GM12864 (cell line): ENCODE data around the gene GGT6.

Experiments used
- DNase-seq: peaks from one replicate; pipeline ENCODE4 v3.0.0-alpha.2; 2011; ENCODE audit warnings: low read depth
- H3K4me3 ChIP-seq: 2 replicates; pipeline ENCODE4 v1.5.1; 2011; ENCODE audit warnings: mild to moderate bottlenecking, low read depth, low read length, control low read depth
- TF ChIP-seq, protein P1 (sequence below): IDR thresholded peaks from 2 replicates; pipeline ENCODE4 v1.5.1; 2011; ENCODE audit warnings: low read depth, mild to moderate bottlenecking, moderate library complexity, low read length, control low read depth, inconsistent platforms; ENCODE audit errors: missing control alignments

Gene GGT6

GRCh38 chr17:4574448-4575045, 14.2 kb upstream of the GGT6 start:
- TF ChIP-seq, protein P1, sequence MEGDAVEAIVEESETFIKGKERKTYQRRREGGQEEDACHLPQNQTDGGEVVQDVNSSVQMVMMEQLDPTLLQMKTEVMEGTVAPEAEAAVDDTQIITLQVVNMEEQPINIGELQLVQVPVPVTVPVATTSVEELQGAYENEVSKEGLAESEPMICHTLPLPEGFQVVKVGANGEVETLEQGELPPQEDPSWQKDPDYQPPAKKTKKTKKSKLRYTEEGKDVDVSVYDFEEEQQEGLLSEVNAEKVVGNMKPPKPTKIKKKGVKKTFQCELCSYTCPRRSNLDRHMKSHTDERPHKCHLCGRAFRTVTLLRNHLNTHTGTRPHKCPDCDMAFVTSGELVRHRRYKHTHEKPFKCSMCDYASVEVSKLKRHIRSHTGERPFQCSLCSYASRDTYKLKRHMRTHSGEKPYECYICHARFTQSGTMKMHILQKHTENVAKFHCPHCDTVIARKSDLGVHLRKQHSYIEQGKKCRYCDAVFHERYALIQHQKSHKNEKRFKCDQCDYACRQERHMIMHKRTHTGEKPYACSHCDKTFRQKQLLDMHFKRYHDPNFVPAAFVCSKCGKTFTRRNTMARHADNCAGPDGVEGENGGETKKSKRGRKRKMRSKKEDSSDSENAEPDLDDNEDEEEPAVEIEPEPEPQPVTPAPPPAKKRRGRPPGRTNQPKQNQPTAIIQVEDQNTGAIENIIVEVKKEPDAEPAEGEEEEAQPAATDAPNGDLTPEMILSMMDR, result no peak
- DNase-seq, result no peak
- H3K4me3 ChIP-seq, result no peak overlapping the region

GRCh38 chr17:4573669-4574068, 13.3 kb upstream of the GGT6 start:
- no peak overlapping the region for H3K4me3 ChIP-seq
- TF ChIP-seq, protein P1, result no peak
- no peak for DNase-seq

- no peak for DNase-seq
- no peak overlapping the region for H3K4me3 ChIP-seq
- TF ChIP-seq, protein P1, result no peak
Measured at GRCh38 chr17:4573115-4573514, 12.7 kb upstream of the GGT6 start.

GRCh38 chr17:4572131-4572530, 11.8 kb upstream of the GGT6 start:
- H3K4me3 ChIP-seq, result no peak overlapping the region
- no peak for DNase-seq
- TF ChIP-seq, protein P1, result no peak

GRCh38 chr17:4569591-4569990, 9.2 kb upstream of the GGT6 start:
- DNase-seq, result no peak
- H3K4me3 ChIP-seq, result no peak overlapping the region
- TF ChIP-seq, protein P1, result no peak

DNA sequence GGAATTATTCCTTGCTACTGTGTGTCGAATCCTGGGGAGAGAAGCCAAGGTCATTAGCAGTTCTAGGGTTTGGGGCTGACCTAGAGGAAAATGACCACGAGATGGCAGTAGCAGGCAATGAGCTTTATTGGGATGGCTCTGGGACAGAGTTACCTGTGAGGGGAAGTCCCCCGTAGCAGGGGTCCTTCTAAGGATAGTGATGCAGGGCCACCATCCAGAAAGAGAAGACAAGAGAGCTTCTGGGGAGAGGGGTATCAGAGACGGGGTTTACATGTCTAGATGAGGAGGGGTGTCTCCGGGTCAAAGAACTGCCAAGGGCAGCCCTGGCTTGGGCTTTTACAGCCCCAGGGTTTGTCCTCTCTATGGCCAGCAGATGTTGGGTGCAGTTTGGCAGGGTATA, 6.4 kb upstream of the GGT6 start:
- DNase-seq, result no peak
- no peak overlapping the region for H3K4me3 ChIP-seq
- TF ChIP-seq, protein P1, result peak; percentile 74

DNA sequence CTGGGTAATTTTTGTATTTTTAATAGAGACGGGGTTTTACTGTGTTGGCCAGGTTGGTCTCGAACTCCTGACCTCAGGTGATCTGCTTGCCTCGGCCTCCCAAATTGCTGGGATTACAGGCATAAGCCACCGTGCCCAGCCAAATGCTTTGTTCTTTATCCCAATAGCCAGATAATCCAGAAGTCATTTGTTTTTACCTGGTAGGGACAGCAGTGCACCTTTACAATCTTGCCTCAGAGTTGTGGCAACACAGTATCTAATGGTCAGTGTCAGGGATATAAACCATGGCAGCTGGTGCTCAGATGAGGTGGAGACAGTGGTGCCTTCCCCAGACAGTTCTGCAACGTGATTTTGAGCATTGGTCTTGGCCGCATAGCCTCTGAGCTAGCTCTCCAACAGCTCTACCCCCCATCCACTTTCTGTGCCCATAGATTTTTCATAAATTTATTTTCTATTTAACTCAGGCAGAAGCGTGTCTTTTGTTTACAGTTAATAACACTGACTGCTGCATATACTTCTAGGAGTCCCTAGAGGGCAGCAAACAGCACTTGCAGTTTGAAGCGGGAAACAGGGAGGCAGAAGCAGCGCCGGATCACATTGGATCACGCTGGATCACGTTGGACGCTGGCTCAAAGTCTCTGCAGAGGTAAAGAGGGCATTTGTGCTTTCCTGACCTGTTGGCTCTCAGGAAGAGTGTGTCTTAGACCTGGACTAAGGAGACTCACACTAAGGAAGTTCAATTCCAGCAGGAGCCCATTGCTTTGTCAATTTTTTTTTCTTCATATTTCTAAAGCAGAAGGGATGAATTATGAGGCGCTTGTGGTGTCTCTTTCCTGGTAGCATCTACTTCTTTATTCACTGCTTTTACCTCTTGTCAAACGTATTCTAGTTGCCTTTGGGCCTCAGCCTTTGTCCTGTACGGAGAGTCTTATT, 5.1 kb upstream of the GGT6 start:
- H3K4me3 ChIP-seq, result no peak overlapping the region
- DNase-seq, result peak; percentile 46
- TF ChIP-seq, protein P1, result peak; percentile 86
